22Rv1 (cell line): Measurements from ENCODE around the gene CARD9.

Experiments used
- H3K27ac ChIP-seq: fragments of 450-650 bp; 2 replicates; pipeline ENCODE4 v1.5.1; 2017
- ZFX ChIP-seq: fragments of 450-650 bp; IDR thresholded peaks from 2 replicates; pipeline ENCODE4 v1.6.1; 2017; ENCODE audit warnings: antibody characterized with exemption, borderline replicate concordance
- TF ChIP-seq, protein P1 (sequence below): fragments of 450-650 bp; IDR thresholded peaks from 2 replicates; pipeline ENCODE4 v1.5.1; 2017; ENCODE audit warnings: mild to moderate bottlenecking

The CARD9 gene

DNA sequence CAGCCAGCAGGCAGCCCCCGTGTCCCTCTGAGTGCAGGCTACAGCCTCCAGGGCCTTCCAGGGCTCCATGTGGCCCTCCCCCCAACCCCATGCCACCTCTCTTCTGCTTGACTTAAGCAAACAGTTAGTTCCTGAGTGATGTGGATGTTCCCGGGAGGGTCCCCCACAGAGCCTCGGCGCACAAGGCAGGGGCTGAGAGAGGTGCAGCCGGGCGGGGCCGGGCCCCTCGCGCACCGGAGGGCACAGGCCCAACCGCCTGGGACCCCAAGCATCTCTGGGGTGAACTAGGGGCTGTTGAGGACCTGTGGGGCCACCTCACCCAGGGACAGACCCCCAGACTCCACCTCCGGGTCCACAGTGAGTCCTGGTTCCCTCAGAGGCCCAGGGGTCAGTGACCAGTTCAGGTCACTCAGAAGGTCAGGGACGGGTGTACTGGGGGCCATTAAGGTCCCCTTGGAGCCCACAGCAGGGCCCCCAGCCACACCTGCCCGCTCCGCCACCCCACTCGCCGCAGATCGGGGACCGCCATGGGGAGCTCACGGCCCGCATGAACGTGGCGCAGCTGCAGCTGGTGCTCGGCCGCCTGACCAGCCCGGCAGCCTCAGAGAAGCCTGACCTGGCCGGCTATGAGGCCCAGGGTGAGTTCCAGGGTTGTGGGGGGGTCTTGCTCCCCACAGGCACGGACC is 33.0 kb downstream of the CARD9 start:
- TF ChIP-seq, protein P1, sequence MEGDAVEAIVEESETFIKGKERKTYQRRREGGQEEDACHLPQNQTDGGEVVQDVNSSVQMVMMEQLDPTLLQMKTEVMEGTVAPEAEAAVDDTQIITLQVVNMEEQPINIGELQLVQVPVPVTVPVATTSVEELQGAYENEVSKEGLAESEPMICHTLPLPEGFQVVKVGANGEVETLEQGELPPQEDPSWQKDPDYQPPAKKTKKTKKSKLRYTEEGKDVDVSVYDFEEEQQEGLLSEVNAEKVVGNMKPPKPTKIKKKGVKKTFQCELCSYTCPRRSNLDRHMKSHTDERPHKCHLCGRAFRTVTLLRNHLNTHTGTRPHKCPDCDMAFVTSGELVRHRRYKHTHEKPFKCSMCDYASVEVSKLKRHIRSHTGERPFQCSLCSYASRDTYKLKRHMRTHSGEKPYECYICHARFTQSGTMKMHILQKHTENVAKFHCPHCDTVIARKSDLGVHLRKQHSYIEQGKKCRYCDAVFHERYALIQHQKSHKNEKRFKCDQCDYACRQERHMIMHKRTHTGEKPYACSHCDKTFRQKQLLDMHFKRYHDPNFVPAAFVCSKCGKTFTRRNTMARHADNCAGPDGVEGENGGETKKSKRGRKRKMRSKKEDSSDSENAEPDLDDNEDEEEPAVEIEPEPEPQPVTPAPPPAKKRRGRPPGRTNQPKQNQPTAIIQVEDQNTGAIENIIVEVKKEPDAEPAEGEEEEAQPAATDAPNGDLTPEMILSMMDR, result no peak
- TF ChIP-seq ZFX, result no peak
- H3K27ac ChIP-seq, result no peak overlapping the region

DNA sequence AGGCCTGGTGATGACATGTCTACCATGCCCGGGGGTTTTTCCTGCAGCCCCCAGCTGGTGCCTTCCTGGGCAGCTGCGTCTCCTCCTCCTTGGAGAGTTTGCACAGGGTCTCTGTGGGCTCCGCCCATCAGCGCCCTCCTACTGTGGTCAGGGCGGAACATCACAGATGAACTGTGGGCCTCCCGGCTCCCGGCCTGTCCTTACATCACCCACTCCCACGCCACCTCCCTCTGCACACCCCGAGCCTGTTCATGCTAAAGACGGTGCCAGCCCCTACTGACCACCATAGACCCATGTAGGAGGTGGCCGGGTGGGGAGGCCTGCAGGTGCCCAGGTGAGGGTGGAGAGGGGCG is 33.5 kb downstream of the CARD9 start:
- no peak overlapping the region for H3K27ac ChIP-seq

DNA sequence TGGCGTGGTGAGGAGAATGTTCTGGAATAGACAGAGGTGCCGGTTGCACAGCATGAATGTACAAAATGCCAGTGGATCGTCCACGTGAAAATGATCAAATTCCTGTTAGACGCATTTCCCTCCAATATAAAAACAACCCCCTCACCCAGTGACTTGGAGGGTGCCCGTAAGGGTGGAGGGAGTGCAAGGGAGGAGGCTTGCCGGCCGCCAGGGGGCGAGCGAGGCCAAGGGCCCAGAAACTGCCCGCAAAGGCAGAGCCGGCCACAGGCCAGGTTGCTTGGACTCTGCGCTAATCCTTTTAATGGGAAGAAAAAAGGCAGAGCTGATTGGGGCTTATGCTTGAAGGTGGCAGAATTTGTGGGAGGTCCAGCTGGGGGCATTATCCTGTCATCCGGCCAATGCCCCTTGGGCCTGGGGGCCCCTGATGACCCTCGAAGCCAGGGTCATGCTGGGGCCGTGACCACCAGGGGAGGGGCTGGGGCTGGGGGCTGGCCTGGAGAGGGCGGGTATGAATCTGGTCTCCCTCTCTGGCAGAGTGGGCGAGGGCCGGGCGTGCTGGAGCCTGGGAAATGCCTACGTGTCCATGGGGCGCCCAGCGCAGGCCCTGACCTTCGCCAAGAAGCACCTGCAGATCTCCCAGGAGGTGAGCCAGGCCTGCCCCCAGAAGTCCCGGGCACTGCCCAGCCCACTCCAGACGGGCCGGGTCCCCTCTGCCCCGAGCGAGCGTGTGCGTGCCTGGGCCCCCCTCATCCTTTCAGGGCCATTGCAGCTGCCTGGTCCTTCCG is 34.1 kb downstream of the CARD9 start:
- peak overlapping the region; percentile 7; the same call in 1 of the 2 replicates for H3K27ac ChIP-seq
- TF ChIP-seq ZFX, result no peak
- TF ChIP-seq, protein P1, result peak; percentile 98

More for the DNA sequence above, 33.5 kb downstream of the CARD9 start:
- no peak for TF ChIP-seq ZFX
- TF ChIP-seq, protein P1, result no peak

DNA sequence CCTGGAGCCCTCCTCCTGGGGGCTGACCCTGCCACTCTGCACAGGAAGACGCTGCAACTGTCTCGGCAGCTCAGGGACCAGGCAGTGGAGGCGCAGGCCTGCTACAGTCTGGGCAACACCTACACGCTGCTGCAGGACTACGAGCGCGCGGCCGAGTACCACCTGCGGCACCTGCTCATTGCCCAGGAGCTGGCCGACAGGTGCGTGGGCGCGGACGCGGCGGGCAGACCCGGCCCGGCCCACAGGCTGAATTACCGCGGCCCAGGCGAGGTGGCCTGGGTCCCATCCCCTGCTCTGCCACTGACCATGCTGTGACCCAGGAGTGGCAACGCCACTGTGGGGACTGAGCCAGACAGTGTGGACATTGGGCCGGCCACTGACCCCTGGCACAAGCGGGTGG is 35.0 kb downstream of the CARD9 start:
- TF ChIP-seq, protein P1, result no peak
- TF ChIP-seq ZFX, result no peak
- peak overlapping the region; percentile 7; the same call in 1 of the 2 replicates for H3K27ac ChIP-seq

DNA sequence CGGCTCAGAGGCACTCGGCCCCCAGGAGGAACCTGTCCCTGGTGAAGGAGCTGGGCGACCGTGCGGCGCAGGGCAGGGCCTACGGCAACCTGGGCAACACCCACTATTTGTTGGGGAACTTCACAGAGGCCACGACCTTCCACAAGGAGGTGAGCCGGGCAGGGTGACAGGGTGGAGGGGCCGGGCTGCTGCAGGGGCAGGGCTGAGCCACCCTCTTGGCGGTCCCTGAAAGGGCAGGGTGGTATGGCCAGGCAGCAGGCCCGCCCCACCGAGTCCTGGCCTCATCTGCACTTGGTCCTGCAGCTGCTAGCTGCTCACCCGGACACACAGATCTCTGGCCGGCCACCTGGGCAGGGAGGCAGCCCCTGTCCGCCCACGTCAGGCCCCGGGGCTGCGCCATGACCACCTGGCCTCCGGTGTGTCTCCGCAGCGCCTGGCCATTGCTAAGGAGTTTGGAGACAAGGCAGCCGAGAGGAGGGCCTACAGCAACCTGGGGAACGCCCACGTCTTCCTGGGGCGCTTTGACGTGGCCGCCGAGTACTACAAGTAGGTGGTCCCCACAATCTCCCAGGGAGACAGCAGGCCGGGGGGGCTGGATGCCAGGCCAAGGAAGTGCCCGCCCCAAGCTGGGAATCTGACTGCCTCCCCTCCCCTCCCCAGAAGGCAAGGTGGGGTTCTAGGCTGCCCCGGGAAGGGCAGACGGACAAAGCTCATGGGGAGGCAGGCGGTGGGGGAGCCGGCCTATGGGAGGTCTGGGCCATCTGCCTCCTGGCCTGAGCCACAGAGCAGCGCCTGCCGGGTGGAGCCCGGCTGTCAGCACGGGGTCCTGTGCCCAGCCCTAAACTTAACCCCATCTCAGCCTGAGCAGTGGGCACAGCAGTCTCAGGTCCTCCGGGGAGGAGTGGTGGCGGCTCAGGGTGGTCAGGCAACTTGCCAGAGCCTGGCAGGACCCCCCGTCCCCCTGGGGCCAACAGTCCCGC is 35.8 kb downstream of the CARD9 start:
- TF ChIP-seq ZFX, result no peak
- TF ChIP-seq, protein P1, result no peak
- H3K27ac ChIP-seq, result no peak overlapping the region

DNA sequence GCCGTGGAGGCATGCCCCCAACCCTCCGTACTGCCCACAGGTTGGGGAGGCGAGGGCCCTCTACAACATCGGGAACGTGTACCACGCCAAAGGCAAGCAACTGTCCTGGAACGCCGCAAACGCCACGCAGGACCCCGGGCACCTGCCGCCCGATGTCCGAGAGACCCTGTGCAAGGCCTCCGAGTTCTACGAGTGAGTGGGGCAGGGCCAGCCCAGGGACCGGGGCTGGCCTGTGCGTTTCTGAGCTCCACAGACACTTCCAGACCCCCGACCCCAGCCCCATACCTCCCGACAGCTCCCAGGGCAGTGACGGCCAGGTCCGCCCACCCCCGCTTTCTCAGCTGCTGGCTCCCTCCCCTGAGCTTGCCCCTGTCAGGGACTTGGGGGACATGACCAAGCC is 36.6 kb downstream of the CARD9 start:
- TF ChIP-seq, protein P1, result no peak
- TF ChIP-seq ZFX, result no peak
- H3K27ac ChIP-seq, result no peak overlapping the region
